Measurements from ENCODE around the gene LHFPL6. TPM values are rescaled to one million over a fixed set of nuclear protein-coding genes. Genes with fewer than 3 reads are reported as not detected.

The LHFPL6 gene
- total and polyA plus RNA-seq, 2 experiments from 2014 or later, result 7.8 to 9.5 TPM

GRCh38 chr13:39297664-39298171 is 305.3 kb downstream of the LHFPL6 start (continued):
- TF ChIP-seq, protein P1, sequence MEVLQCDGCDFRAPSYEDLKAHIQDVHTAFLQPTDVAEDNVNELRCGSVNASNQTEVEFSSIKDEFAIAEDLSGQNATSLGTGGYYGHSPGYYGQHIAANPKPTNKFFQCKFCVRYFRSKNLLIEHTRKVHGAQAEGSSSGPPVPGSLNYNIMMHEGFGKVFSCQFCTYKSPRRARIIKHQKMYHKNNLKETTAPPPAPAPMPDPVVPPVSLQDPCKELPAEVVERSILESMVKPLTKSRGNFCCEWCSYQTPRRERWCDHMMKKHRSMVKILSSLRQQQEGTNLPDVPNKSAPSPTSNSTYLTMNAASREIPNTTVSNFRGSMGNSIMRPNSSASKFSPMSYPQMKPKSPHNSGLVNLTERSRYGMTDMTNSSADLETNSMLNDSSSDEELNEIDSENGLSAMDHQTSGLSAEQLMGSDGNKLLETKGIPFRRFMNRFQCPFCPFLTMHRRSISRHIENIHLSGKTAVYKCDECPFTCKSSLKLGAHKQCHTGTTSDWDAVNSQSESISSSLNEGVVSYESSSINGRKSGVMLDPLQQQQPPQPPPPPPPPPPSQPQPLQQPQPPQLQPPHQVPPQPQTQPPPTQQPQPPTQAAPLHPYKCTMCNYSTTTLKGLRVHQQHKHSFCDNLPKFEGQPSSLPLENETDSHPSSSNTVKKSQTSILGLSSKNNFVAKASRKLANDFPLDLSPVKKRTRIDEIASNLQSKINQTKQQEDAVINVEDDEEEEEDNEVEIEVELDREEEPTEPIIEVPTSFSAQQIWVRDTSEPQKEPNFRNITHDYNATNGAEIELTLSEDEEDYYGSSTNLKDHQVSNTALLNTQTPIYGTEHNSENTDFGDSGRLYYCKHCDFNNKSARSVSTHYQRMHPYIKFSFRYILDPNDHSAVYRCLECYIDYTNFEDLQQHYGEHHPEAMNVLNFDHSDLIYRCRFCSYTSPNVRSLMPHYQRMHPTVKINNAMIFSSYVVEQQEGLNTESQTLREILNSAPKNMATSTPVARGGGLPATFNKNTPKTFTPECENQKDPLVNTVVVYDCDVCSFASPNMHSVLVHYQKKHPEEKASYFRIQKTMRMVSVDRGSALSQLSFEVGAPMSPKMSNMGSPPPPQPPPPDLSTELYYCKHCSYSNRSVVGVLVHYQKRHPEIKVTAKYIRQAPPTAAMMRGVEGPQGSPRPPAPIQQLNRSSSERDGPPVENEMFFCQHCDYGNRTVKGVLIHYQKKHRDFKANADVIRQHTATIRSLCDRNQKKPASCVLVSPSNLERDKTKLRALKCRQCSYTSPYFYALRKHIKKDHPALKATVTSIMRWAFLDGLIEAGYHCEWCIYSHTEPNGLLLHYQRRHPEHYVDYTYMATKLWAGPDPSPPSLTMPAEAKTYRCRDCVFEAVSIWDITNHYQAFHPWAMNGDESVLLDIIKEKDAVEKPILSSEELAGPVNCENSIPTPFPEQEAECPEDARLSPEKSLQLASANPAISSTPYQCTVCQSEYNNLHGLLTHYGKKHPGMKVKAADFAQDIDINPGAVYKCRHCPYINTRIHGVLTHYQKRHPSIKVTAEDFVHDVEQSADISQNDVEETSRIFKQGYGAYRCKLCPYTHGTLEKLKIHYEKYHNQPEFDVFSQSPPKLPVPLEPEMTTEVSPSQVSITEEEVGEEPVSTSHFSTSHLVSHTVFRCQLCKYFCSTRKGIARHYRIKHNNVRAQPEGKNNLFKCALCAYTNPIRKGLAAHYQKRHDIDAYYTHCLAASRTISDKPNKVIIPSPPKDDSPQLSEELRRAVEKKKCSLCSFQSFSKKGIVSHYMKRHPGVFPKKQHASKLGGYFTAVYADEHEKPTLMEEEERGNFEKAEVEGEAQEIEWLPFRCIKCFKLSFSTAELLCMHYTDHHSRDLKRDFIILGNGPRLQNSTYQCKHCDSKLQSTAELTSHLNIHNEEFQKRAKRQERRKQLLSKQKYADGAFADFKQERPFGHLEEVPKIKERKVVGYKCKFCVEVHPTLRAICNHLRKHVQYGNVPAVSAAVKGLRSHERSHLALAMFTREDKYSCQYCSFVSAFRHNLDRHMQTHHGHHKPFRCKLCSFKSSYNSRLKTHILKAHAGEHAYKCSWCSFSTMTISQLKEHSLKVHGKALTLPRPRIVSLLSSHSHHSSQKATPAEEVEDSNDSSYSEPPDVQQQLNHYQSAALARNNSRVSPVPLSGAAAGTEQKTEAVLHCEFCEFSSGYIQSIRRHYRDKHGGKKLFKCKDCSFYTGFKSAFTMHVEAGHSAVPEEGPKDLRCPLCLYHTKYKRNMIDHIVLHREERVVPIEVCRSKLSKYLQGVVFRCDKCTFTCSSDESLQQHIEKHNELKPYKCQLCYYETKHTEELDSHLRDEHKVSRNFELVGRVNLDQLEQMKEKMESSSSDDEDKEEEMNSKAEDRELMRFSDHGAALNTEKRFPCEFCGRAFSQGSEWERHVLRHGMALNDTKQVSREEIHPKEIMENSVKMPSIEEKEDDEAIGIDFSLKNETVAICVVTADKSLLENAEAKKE (CRISPR knock-in tag; IDR thresholded peaks at IDR 0.05), result no peak
- TF ChIP-seq EZH2phosphoT487 (IDR thresholded peaks at IDR 0.05; ENCODE audit: unreplicated experiment) (no peak), ZNF114 (CRISPR knock-in tag; IDR thresholded peaks at IDR 0.05) (no peak), ETS1 (IDR thresholded peaks at IDR 0.05) (no peak)

- Histone ChIP-seq H3F3A (replicated peaks; ENCODE audit: low read depth) (no peaks in the 10 kb centered on the region), H3K4me3 (no peak overlapping the region), H3K4me1 (ENCODE audit: insufficient read depth) (no peaks in the 10 kb centered on the region), H3K27ac (ENCODE audit: low read depth) (no peak overlapping the region), H4K20me1 (replicated peaks; ENCODE audit: insufficient read depth) (no peaks in the 10 kb centered on the region), H2AFZ (no peak overlapping the region), H3K36me3 (ENCODE audit: insufficient read depth) (peaks cover 2% of the 10 kb centered on the region; the same call in 1 of the 2 replicates), H3K27me3 (ENCODE audit: insufficient read depth) (no peaks in the 10 kb centered on the region), H3K4me2 (no peak overlapping the region), H3K9me2 (ENCODE audit: insufficient read depth) (0 out of 2 replicates have a peak, but pooled peaks cover 5% of the 10 kb centered on the region), H3K79me2 (replicated peaks; ENCODE audit: insufficient read depth) (no peaks in the 10 kb centered on the region)
- Mint-ChIP-seq H3K4me3 (no peak overlapping the region), H3K4me1 (no peaks in the 10 kb centered on the region), H3K36me3 (ENCODE audit: low read depth) (peaks cover 20% of the 10 kb centered on the region), H3K27me3 (ENCODE audit: insufficient read depth, low read depth, poor library complexity) (no peaks in the 10 kb centered on the region), H3K9me3 (peaks cover 27% of the 10 kb centered on the region), H3K27ac (no peak overlapping the region)
- TF ChIP-seq ZNF331 (CRISPR knock-in tag; IDR thresholded peaks at IDR 0.05; ENCODE audit: low read depth) (no peak), ETS1 (IDR thresholded peaks at IDR 0.05) (no peak), EZH2phosphoT487 (IDR thresholded peaks at IDR 0.05; ENCODE audit: unreplicated experiment) (no peak), STAT1 (IDR thresholded peaks at IDR 0.05; ENCODE audit: unreplicated experiment) (no peak), ZNF114 (CRISPR knock-in tag; IDR thresholded peaks at IDR 0.05) (no peak), CTCF (conservative IDR thresholded peaks at IDR 0.05; ENCODE audit: low read depth in 2 of 2) (no peak)
- TF ChIP-seq, protein P2, sequence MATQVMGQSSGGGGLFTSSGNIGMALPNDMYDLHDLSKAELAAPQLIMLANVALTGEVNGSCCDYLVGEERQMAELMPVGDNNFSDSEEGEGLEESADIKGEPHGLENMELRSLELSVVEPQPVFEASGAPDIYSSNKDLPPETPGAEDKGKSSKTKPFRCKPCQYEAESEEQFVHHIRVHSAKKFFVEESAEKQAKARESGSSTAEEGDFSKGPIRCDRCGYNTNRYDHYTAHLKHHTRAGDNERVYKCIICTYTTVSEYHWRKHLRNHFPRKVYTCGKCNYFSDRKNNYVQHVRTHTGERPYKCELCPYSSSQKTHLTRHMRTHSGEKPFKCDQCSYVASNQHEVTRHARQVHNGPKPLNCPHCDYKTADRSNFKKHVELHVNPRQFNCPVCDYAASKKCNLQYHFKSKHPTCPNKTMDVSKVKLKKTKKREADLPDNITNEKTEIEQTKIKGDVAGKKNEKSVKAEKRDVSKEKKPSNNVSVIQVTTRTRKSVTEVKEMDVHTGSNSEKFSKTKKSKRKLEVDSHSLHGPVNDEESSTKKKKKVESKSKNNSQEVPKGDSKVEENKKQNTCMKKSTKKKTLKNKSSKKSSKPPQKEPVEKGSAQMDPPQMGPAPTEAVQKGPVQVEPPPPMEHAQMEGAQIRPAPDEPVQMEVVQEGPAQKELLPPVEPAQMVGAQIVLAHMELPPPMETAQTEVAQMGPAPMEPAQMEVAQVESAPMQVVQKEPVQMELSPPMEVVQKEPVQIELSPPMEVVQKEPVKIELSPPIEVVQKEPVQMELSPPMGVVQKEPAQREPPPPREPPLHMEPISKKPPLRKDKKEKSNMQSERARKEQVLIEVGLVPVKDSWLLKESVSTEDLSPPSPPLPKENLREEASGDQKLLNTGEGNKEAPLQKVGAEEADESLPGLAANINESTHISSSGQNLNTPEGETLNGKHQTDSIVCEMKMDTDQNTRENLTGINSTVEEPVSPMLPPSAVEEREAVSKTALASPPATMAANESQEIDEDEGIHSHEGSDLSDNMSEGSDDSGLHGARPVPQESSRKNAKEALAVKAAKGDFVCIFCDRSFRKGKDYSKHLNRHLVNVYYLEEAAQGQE (IDR thresholded peaks at IDR 0.05; ENCODE audit: unreplicated experiment), result no peak
- no peak for ATAC-seq
- DNase-seq (ENCODE audit: low spot score), result no peak
Observed at GRCh38 chr13:39297023-39297422, 306.0 kb downstream of the LHFPL6 start.

All from GM23338 (cell line).